GM21717 (cell line): ENCODE measurements around the gene CSH2.
"Not testable (repeated sequence)": the region's sequence is repeated elsewhere in the genome, so short reads cannot be mapped to it uniquely, and the experiment has no call there.

Experiments used
- ATAC-seq: cut with Tn5 transposase; IDR thresholded peaks from one replicate; pipeline ENCODE4 v1.9.1; 2021; ENCODE audit warnings: mild to moderate bottlenecking, moderate library complexity; ENCODE audit not compliant: unreplicated experiment

CSH2 gene

GRCh38 chr17:63866625-63867024 lies 6.9 kb downstream of the CSH2 start:
- not testable (repeated sequence) for ATAC-seq

- no peak for ATAC-seq
Observed at GRCh38 chr17:63859257-63859656, 14.2 kb downstream of the CSH2 start.

- ATAC-seq = not testable (repeated sequence)
Observed at GRCh38 chr17:63856425-63856824, 17.1 kb downstream of the CSH2 start.

GRCh38 chr17:63855185-63855584 lies 18.3 kb downstream of the CSH2 start:
- ATAC-seq = no peak

DNA sequence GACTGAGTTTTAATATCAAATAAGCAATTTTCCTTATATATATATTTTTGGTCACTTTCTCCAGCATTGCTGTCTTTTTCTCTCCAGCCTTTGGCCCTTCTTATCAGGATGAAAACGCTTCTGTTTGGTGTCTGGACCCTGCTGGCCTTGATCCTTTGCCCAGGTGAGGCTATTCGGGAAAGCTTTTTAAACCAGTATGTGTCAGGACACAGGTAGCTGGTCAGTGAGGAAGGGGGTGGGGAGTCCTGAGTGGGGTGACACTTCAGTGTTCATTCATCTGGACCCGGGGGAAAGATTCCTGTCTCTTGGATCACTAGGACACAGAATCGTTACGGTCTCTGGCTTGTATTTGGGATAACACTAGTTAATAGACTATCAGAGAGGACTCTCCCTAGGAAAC lies 18.8 kb downstream of the CSH2 start:
- no peak for ATAC-seq

GRCh38 chr17:63853260-63853659 lies 20.2 kb downstream of the CSH2 start:
- no peak for ATAC-seq

DNA sequence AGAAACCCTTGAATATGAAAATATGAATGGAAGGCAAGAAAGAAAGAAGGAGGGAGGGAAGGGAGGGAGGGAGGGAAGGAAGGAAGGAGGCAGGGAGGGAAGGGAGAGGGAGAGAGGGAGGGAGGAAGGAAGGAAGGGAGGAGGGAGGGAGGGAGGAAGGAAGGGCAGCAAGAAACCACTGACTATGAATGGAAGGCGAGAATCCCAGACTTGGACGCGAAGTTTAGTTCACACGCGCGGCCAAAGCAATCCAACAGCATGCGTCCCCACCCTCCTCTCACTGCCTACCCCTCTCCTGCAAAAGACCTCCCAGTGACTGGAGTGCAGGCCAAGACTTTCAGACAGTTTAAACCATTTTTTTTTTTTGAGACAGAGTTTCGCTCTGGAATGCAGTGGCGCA lies 23.1 kb downstream of the CSH2 start:
- no peak for ATAC-seq

DNA sequence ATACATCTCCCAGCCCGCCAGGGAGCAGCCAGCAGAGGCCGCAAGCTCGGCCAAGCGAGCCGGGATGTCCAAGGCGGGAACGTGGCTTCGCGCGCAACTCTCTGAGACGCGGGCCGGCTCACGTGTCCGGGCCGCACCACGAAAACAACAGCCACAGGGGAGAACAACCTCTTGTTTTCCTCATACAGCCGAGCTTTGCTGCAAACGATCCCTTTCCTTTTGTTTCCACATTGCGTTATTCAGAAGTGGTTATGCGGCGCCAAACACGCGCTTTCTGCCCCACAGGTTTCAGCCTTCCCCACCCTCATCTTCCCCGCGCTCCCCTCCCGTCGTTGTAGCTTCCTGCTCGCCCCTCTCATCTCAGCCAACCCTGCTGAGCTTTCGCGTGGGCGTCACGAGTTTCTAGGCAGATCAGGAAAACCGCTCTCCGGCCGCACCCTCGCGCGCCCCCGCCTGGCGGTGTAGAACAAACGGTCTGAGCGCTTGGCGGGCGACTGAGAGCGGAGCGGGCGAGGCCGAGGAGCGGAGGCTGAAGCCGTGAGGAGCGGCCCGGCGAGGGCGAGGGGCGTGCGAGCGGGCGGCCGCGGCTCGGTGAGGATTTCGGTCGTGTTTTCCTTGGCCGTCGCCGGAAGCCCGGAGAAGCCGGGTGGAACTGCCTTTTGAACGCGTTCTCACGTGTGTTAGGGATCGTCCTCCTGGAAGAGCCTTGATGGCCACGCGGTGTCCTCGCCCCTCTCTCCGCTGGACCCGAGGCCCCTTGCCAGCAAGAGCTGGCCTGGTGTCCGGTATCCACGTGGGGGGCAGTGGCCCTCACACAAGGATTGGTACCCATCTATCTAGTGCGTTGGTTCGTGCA lies 24.4 kb downstream of the CSH2 start:
- ATAC-seq = peak; percentile 78

GRCh38 chr17:63847525-63848249 lies 25.8 kb downstream of the CSH2 start:
- ATAC-seq = no peak

DNA sequence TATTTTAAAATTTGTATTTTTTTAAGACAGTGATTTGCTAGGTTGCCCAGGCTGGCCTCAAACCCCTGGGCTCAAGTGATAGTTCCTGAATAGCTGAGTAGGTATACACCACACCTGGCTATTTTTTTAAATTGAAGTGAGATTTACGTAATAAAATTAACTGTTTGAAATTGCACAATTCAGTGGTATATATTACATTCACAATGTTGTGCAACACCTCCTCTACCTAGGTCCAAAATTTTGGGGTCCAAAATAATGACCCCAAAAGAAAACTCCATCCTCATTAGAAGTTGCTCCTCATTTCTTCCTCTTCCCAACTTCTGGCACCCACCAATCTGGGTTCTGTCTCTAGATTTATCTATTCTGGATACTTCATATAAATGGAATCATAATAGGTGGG lies 28.0 kb downstream of the CSH2 start:
- ATAC-seq = no peak

DNA sequence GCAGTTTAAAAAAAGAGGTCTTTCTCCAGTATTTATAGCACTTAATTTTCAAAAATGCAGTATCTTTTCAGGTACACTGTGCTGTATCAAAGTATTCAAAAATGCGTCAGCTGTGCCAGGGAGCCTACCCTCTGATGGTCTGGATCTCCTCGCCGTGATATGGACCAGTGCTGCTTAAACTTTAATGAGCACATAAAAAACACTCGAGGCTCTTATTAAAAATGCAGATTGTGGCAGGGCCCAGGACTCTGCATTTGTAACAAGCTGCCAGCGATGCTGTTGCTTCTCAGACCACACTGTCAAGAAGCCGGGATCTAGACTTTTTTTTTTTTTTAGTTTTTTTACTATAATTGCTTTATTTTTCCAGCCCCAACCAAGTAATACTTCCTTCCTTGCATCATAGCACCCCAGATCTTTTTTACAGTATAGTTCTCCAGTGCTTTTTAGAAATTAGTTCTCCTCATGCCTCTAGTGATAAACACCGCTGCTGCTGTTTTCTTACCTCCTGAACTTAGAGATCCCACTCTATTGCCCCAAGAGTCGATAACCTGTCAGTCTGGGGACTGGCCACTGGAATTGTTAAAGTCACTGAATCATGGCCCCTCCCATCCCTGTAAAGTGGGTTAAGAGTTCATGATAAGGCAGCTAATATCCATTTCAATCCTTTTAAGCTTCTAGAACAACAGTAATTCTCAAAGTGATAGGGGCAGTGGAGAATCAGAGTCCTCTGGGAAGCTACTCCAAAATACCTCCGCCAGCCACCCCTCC lies 29.4 kb downstream of the CSH2 start:
- ATAC-seq = no peak

DNA sequence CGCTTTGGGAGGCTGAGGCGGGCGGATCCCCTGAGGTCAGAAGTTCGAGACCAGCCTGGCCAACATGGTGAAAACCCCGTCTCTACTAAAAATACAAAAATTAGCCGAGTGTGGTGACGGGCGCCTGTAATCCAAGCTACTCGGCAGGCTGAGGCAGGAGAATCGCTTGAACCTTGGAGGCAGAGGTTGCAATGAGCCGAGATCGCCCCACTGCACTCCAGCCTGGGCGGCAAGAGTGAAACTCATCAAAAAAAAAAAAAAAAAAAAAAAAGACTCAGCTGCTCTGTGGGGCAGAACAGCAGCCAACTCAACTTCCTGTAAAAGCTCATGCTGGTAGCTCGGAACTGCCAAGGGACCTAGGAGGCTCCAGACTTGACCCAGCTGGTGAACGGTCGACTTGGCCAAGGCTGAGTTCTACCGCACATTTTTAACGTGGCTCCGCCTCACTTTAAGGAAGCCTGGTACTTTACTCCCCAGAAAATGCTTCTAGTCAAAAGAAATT lies 30.0 kb downstream of the CSH2 start:
- not testable (repeated sequence) for ATAC-seq

GRCh38 chr17:63842540-63843386 lies 30.7 kb downstream of the CSH2 start, which contains the start of gene SMARCD2:
Gene SMARCD2, minus strand, starts transcription at chr17:63842685. Its CDS starts 11 bp downstream, at chr17:63842674.
- ATAC-seq = peak; percentile 74

GRCh38 chr17:63842173-63842539 lies 31.3 kb downstream of the CSH2 start:
- peak; percentile 16 for ATAC-seq

DNA sequence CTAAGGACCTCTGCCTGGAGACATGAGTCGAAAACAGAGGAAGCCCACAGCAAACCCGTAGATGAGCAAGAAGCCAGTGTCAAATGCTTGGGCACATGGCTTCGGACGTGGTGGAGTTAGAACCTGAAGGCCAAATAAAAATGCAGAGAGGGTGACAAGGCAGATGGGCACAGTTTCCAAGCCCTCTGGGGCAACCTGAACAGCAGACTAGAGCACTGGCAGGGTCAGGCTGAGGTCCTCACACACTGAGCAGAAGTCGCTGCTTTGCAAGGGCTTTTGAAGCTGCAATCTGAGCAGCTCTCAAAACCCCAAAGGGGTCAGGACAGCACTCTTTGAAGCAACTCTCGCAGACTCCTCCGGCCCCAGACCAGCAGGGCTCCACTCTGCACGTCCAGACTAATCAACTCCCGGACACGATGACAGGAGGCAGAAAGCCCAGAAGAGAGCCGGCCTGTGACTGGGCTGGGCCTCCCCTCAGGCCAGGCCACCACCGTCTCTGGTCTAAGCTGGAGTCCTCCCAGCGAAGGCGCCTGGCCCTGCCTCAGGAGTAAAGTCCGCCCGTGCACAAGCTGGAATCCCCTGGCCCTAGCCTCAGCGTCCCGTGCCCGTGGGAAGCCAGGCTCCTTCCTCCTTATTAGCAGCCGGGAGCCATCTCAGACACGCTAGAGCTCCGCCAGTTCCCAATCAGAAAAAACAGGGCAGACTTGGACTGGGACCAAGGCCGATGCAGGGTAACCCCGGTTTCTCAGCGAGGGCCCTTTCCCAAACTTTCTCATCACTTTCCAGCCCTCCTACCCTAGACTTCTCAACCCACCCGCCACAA lies 31.9 kb downstream of the CSH2 start:
- ATAC-seq = no peak

GRCh38 chr17:63840591-63841349 lies 32.7 kb downstream of the CSH2 start:
- no peak for ATAC-seq

DNA sequence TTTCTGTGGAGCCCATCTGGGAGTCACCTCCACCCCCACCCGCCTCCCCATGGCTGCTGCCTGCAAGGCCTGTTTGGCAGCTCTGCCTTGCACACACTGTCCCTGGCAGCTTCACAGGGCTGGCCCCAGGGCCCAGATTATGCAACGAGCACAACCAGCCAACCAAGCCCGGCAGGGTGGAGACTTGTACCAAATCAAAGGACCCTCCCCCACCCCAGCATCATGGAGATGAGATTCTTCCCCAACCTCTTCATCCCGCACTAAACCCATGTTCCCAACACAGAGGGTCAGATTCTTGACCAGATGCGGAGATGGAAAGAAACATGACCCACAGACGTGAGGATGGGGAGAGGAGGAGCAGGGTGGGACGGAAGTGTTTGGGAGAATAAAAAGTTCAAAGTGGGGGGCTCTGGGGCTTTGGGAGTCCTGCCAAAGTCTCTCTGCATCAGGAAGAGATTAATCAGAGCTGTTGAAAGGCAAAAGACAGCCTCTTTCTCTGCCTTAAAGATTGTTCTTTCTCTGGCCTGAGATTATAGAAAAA lies 34.8 kb downstream of the CSH2 start:
- ATAC-seq = no peak

GRCh38 chr17:63837962-63838600 lies 35.4 kb downstream of the CSH2 start:
- no peak for ATAC-seq
